ENCODE measurements around the gene CBARP. TPM values are rescaled to one million over a fixed set of nuclear protein-coding genes. Genes with fewer than 3 reads are reported as not detected.

The CBARP gene
- polyA plus RNA-seq, 3 donors, result not detected

GRCh38 chr19:1262623-1263123, 24.9 kb upstream of the CBARP start:
- Histone ChIP-seq H3K27me3 (ENCODE audit: control insufficient read depth in 2 of 2, insufficient read depth in 2 of 2, low read length in 2 of 2) (peaks cover 0 to 7% of the 10 kb centered on the region in 2 donors), H3K9me3 (replicated peaks in 1 of 2; ENCODE audit: control insufficient read depth in 1 of 2, insufficient read depth in 1 of 2, low read length in 2 of 2) (no peaks in the 10 kb centered on the region), H4K20me1 (ENCODE audit: insufficient read depth, low read length) (peaks cover 37% of the 10 kb centered on the region), H3K4me1 (ENCODE audit: control insufficient read depth in 1 of 2, insufficient read depth in 2 of 2, low read length in 2 of 2) (peaks cover 67 to 80% of the 10 kb centered on the region in 2 donors), H3K4me2 (replicated peaks; ENCODE audit: extremely low read depth, low read length, poor library complexity, severe bottlenecking) (peak overlapping the region; percentile 95), H3K4me3 (replicated peaks in 1 of 3; ENCODE audit: low read depth in 2 of 3, low read length in 3 of 3) (peak overlapping the region in 1 of 3 experiments; percentile 93), H3K9ac (ENCODE audit: insufficient read depth, low read length, poor library complexity, severe bottlenecking) (peak overlapping the region; percentile 87), H3K36me3 (replicated peaks in 1 of 2; ENCODE audit: control insufficient read depth in 1 of 2, insufficient read depth in 2 of 2, low read length in 2 of 2) (peaks cover 5 to 7% of the 10 kb centered on the region in 2 donors), H3K27ac (ENCODE audit: low read depth in 1 of 2, low read length in 2 of 2) (no peak overlapping the region), H2AFZ (ENCODE audit: insufficient read depth, low read depth, low read length, poor library complexity, severe bottlenecking) (no peak overlapping the region), H3K79me2 (ENCODE audit: insufficient read depth, low read length) (peaks cover 24% of the 10 kb centered on the region)
- intact Hi-C loops (cut with micrococcal nuclease), result no loop called here
- peak overlapping the region in 4 of 7 donors; percentile 11 to 74 (median 38) for H3K27ac Mint-ChIP-seq
- H3K4me3 Mint-ChIP-seq, result peak overlapping the region; percentile 15 to 16
- no peak for TF ChIP-seq CTCF (IDR thresholded peaks at IDR 0.05)
- WGBS (ENCODE audit: insufficient coverage), result 26% methylated on average over 13 of the region's 21 CpGs
- H3K9me3 Mint-ChIP-seq, result peaks cover 0 to 2% (median 0%) of the 10 kb centered on the region in 7 donors
- H3K36me3 Mint-ChIP-seq, result peaks cover 6 to 13% of the 10 kb centered on the region in 2 donors
- H3K27me3 Mint-ChIP-seq (ENCODE audit: low read depth in 3 of 3), result peaks cover 10 to 20% (median 14%) of the 10 kb centered on the region in 3 donors
- H3K4me1 Mint-ChIP-seq, result peaks cover 56% of the 10 kb centered on the region
- DNase-seq, result no peak

GRCh38 chr19:1261798-1262622, 24.2 kb upstream of the CBARP start:
- TF ChIP-seq CTCF (IDR thresholded peaks at IDR 0.05), result no peak
- Mint-ChIP-seq H3K4me1 (peaks cover 54% of the 10 kb centered on the region), H3K9me3 (peaks cover 0 to under 1% (median 0%) of the 10 kb centered on the region in 7 donors), H3K4me3 (peak overlapping the region; percentile 81 to 89), H3K27me3 (ENCODE audit: low read depth in 3 of 3) (peaks cover 4 to 13% (median 9%) of the 10 kb centered on the region in 3 donors), H3K27ac (peak overlapping the region; percentile 88 to 97 (median 94)), H3K36me3 (peaks cover 10 to 19% of the 10 kb centered on the region in 2 donors)
- peaks cover 24% of the 10 kb centered on the region for H3K79me2 ChIP-seq (ENCODE audit: insufficient read depth, low read length)
- peak overlapping the region; percentile 87 for H3K9ac ChIP-seq (ENCODE audit: insufficient read depth, low read length, poor library complexity, severe bottlenecking)
- peak overlapping the region; percentile 48 for H2AFZ ChIP-seq (ENCODE audit: insufficient read depth, low read depth, low read length, poor library complexity, severe bottlenecking)
- peaks cover 67 to 80% of the 10 kb centered on the region in 2 donors for H3K4me1 ChIP-seq (ENCODE audit: control insufficient read depth in 1 of 2, insufficient read depth in 2 of 2, low read length in 2 of 2)
- intact Hi-C loops (cut with micrococcal nuclease), result no loop called here
- peak overlapping the region in 1 of 2 donors; percentile 95 for H3K27ac ChIP-seq (ENCODE audit: low read depth in 1 of 2, low read length in 2 of 2)
- peaks cover 0 to under 1% of the 10 kb centered on the region in 2 donors for H3K27me3 ChIP-seq (ENCODE audit: control insufficient read depth in 2 of 2, insufficient read depth in 2 of 2, low read length in 2 of 2)
- H3K4me2 ChIP-seq (replicated peaks; ENCODE audit: extremely low read depth, low read length, poor library complexity, severe bottlenecking), result peak overlapping the region; percentile 95
- WGBS (ENCODE audit: insufficient coverage), result 38% methylated on average over 24 of the region's 28 CpGs
- H4K20me1 ChIP-seq (ENCODE audit: insufficient read depth, low read length), result peaks cover 37% of the 10 kb centered on the region
- peaks cover 12 to 13% of the 10 kb centered on the region in 2 donors for H3K36me3 ChIP-seq (replicated peaks in 1 of 2; ENCODE audit: control insufficient read depth in 1 of 2, insufficient read depth in 2 of 2, low read length in 2 of 2)
- H3K4me3 ChIP-seq (replicated peaks in 1 of 3; ENCODE audit: low read depth in 2 of 3, low read length in 3 of 3), result peak overlapping the region in 2 of 3 experiments; percentile 55 to 93
- H3K9me3 ChIP-seq (replicated peaks in 1 of 2; ENCODE audit: control insufficient read depth in 1 of 2, insufficient read depth in 1 of 2, low read length in 2 of 2), result no peaks in the 10 kb centered on the region
- DNase-seq, result peak in 1 of 3 donors; percentile 15
